Retinal pigment epithelial cell (primary cell): Measurements from ENCODE around the gene PAX7.

Experiments used
- DNase-seq: peaks from one replicate; pipeline ENCODE4 v3.0.0-alpha.2; 2010; ENCODE audit warnings: low read depth
- H3K4me3 ChIP-seq: 2 replicates; pipeline ENCODE4 v1.5.1; 2011; ENCODE audit warnings: mild to moderate bottlenecking, low read length, control low read depth, moderate library complexity
- CTCF ChIP-seq: conservative IDR thresholded peaks from 2 replicates; pipeline ENCODE4 v1.5.1; 2011; ENCODE audit warnings: low read depth, low read length, control low read depth, inconsistent platforms

Gene PAX7

GRCh38 chr1:18654599-18654998, 24.0 kb downstream of the PAX7 start:
- no peak overlapping the region for H3K4me3 ChIP-seq
- DNase-seq, result no peak
- TF ChIP-seq CTCF, result no peak

GRCh38 chr1:18657506-18658201, 27.0 kb downstream of the PAX7 start:
- no peak for DNase-seq
- no peak overlapping the region for H3K4me3 ChIP-seq
- TF ChIP-seq CTCF, result no peak

- no peak overlapping the region for H3K4me3 ChIP-seq
- no peak for TF ChIP-seq CTCF
- DNase-seq, result no peak
Measured at GRCh38 chr1:18658831-18659230, 28.2 kb downstream of the PAX7 start.

GRCh38 chr1:18661404-18662285, 31.0 kb downstream of the PAX7 start:
- no peak overlapping the region for H3K4me3 ChIP-seq
- no peak for TF ChIP-seq CTCF
- no peak for DNase-seq

- H3K4me3 ChIP-seq, result no peak overlapping the region
- no peak for DNase-seq
- no peak for TF ChIP-seq CTCF
Measured at GRCh38 chr1:18662286-18662639, 31.6 kb downstream of the PAX7 start.

GRCh38 chr1:18666317-18666920, 35.8 kb downstream of the PAX7 start:
- DNase-seq, result no peak
- no peak overlapping the region for H3K4me3 ChIP-seq
- no peak for TF ChIP-seq CTCF
